Right lung (tissue), 5 donors: Measurements from ENCODE around the gene COQ4. TPM values are rescaled to one million over a fixed set of nuclear protein-coding genes. Genes with fewer than 3 reads are reported as not detected.

Source experiments
- DNase-seq, 2 donors: peaks; one replicate each; pipeline ENCODE4 v3.0.0-alpha.2; 2013
- polyA plus RNA-seq, 5 donors: library from polyadenylated mRNA; unstranded; fragments of 120-200 nt; gene quantifications; one replicate each; pipeline versions ENCODE4 v1.2.1 to v1.2.3, GENCODE V29; 2013; ENCODE audit warnings: inconsistent platforms in 1 of 5, low replicate concordance in 1 of 5; ENCODE audit not compliant: insufficient read length in 5 of 5, insufficient read depth in 1 of 5

The COQ4 gene
- polyA plus RNA-seq, 5 donors = 44.2 to 75.6 (median 66.0) TPM

DNA sequence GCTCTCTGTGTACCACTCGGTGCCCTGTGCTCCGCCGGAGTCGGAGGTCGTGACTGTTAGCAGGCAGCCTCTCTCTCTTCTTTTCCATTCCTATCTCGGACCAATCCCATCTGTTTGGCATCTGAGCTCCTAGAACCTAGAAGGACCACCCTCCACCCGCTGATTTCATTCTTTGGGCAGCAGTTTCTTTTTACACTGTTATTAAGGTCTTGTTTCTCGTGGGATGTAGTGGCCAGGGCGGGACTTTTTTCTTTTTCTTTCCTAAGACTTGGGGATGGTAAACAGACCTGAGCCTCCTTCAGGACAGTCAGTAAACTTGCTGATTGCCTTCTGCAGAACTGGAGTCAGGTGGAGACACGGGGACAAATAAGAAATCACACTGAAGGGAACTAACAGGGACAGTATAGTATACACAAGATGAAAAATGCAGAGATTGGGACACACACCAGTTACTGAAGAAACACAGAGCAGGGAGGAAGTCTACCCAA is 49.0 kb downstream of the COQ4 start:
- DNase-seq = no peak

DNA sequence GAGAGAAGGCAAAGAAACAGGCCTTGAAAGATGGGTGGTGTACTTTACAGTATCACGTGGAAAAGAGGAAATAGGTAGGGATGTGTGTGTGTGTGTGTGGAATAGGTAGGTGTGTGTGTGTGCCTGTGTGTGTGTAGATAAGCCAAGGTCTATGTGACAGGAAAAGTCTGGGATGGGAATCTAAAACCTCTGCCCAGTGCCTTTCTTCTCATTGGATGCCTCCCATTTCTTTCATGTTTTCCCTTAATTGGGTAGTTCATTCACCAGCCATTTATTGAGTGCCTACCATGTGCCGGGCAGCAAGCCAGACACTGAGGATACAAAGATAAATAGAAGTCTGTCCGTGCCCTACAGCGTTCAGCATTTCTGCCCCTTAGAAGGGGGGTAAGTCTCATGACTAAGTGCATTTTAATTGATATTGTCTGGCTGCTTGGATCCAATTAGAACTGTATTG is 49.6 kb downstream of the COQ4 start:
- DNase-seq = no peak

DNA sequence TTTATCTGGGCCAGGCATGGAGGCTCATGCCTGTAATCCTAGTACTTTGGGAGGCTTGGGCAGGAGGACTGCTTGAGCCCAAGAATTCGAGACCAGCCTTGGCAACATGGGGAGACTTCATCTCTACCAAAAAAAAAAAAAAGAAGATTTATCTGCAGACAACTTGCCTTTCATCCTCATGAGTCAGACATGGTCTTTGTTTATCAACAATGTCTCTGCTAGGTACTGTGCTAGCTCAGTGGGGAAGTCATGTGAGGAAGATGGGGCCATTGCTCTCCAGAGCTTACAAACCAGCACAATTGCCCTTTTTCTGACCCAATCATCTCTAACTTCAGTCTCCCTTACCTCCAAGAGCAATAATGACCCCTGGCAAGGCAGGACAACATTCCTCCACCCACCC is 50.1 kb downstream of the COQ4 start:
- no peak for DNase-seq

DNA sequence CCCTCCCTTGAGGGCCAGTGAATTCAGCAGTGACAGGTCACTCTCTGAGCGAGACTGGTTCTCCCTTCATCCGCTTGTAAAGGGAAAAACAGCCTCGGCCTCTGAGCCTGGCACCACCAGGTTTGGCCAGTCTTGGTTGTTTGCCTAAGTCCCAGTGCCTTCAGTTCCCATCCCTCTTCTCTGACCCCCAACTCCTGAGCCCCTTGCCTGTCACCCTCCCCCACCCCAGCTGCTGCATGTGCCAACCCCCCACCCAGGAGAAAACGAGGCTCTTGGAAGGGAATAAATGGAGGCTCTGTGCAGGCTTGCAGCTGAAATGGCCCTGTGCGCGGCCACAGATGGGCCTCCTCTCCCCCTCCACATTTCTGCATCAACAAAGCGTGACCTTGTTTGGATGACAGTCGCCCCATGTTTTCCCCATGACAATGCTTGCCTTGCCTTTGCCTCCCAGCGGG is 51.6 kb downstream of the COQ4 start:
- no peak for DNase-seq

DNA sequence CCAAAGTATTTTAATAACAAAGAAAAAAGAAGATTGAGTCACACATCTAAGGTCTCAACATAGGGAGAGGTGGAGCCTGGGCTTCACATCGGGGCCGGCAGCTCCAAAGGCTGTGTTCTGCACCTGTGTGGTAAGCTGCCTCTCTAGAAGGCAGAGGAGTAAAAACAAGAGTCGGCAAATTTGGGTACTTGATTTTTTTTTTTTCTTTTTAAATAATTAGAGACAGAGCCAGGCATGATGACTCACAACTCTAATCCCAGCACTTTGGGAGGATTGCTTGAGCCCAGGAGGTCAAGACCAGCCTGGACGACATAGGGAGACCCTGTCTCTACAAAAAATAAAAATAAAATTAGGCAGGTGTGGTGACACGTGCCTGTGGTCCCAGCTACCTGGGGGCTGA is 53.2 kb downstream of the COQ4 start:
- DNase-seq = no peak

DNA sequence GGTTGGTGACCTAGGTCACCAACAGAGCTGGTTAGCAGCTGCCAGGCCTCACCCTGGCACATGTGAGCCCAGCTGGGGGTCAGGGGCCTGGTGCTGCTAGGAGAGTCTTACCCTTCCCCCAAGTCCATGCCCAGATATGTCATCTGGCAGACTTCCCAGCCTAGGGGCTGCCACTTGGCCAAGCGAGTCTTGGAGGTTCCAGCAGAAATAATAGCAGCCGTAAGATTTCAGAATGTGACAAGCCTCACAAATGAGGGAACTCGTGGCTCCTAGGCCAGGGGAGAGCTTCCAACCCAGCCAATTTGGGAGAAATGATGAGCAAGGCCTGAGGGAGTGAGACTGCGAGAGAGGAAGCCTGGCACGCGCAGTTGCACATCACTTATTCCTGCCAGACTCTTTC is 59.6 kb downstream of the COQ4 start:
- DNase-seq = no peak

DNA sequence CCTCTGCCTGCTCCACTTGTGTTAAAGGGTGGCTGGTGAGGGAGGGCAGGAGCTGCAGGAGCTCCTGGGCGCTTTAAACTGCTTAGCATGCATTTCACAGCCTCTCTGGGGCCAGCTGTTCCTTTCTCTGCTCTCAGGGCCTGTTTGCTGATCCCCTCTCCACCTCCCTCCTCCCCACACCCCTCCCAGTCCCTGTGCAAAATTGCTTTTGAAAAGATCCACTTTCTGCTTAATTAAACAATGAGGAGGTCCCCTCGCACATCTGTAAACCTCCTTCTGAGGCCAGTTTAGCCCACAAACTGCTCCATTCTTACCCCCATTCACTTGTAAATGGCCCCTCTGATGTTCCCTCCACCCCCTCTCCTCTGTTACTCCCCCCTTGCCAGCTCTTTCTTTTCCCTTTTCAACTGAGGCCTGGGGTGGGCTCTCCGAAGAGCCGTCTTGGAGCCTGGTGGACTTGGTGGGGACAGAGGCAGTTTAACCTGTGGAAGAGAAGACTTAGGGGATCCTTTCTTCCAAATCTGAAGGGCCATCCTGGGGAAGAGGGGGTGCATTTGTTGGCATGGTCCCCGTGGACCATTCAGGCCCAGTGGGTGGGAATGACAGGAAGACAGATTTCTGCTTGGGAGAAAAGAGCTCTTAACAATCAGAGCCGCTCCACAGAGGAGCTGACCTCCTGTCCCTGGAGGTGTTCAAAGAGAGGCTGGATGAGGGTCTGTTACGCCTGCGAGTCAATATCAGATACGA is 60.5 kb downstream of the COQ4 start:
- no peak for DNase-seq

Other genes with a start within 250 kb of the COQ4 start
- gene PTGES2, start 195.1 kb upstream of the COQ4 start, polyA plus RNA-seq = 10 to 100 TPM; 25.9 to 50.8 (median 31.5) TPM
- gene LCN2, start 173.4 kb upstream of the COQ4 start, polyA plus RNA-seq = 1 to 10 TPM; 1.2 to 1.9 (median 1.5) TPM
- gene BBLN, start 162.6 kb upstream of the COQ4 start, polyA plus RNA-seq = 10 to 100 TPM; 22.0 to 60.2 (median 33.4) TPM
- gene CIZ1, start 131.3 kb upstream of the COQ4 start, polyA plus RNA-seq = 100 to 1,000 TPM; 120 to 157 (median 155) TPM
- gene DNM1, start 119.5 kb upstream of the COQ4 start, polyA plus RNA-seq = 10 to 100 TPM; 42.3 to 88.2 (median 59.5) TPM
- gene GOLGA2, start 46.8 kb upstream of the COQ4 start, polyA plus RNA-seq = 100 to 1,000 TPM; 106 to 133 (median 126) TPM
- 10 to 100 TPM; 29.0 to 37.1 (median 34.5) TPM for gene SWI5, start 46.6 kb upstream of the COQ4 start, polyA plus RNA-seq
- 10 to 100 TPM; 29.3 to 34.5 (median 33.0) TPM for gene TRUB2, start 392 bp upstream of the COQ4 start, polyA plus RNA-seq
- 10 to 100 TPM in 2 of 5 donors, 1 to 10 TPM in 3; 7.0 to 17.3 (median 9.5) TPM for gene SLC27A4, start 17.7 kb downstream of the COQ4 start, polyA plus RNA-seq
- gene URM1, start 48.5 kb downstream of the COQ4 start, polyA plus RNA-seq = 10 to 100 TPM; 56.5 to 66.1 (median 58.7) TPM
- gene CERCAM, start 98.0 kb downstream of the COQ4 start, polyA plus RNA-seq = 10 to 100 TPM; 35.6 to 64.0 (median 50.3) TPM
- 10 to 100 TPM; 54.5 to 64.8 (median 58.6) TPM for gene ODF2, start 133.2 kb downstream of the COQ4 start, polyA plus RNA-seq
- 10 to 100 TPM; 26.3 to 30.6 (median 30.0) TPM for gene GLE1, start 181.9 kb downstream of the COQ4 start, polyA plus RNA-seq
- 100 to 1,000 TPM; 239 to 343 (median 288) TPM for gene SPTAN1, start 229.7 kb downstream of the COQ4 start, polyA plus RNA-seq